Measurements from ENCODE around the gene PLAAT2. TPM values are rescaled to one million over a fixed set of nuclear protein-coding genes. Genes with fewer than 3 reads are reported as not detected.
"Not testable (repeated sequence)": the region's sequence is repeated elsewhere in the genome, so short reads cannot be mapped to it uniquely, and the experiment has no call there.

Gene PLAAT2
- total RNA-seq, 1 donor from 2014 or later: not detected

- DNase-seq (ENCODE audit: low read depth in 2 of 2): not testable (repeated sequence)
Observed at GRCh38 chr11:63578882-63579281, 15.7 kb upstream of the PLAAT2 start.

GRCh38 chr11:63574856-63575602, 11.8 kb upstream of the PLAAT2 start:
- DNase-seq (ENCODE audit: low read depth in 2 of 2): peak; percentile 24 to 40

- peak; percentile 31 to 87 for DNase-seq (ENCODE audit: low read depth in 2 of 2)
Observed at GRCh38 chr11:63573881-63574855, 11.0 kb upstream of the PLAAT2 start.

GRCh38 chr11:63572026-63572688, 9.0 kb upstream of the PLAAT2 start:
- no peak for DNase-seq (ENCODE audit: low read depth in 2 of 2)

- no peak for DNase-seq (ENCODE audit: low read depth in 2 of 2)
Observed at GRCh38 chr11:63569570-63569969, 6.4 kb upstream of the PLAAT2 start.

- DNase-seq (ENCODE audit: low read depth in 2 of 2): peak; percentile 84
Observed at GRCh38 chr11:63567044-63567840, 4.1 kb upstream of the PLAAT2 start.

- no peak for DNase-seq (ENCODE audit: low read depth in 2 of 2)
Observed at GRCh38 chr11:63564784-63565350, 1.7 kb upstream of the PLAAT2 start.

GRCh38 chr11:63564056-63564774, 1.0 kb upstream of the PLAAT2 start:
- no peak for DNase-seq (ENCODE audit: low read depth in 2 of 2)

GRCh38 chr11:63560506-63561180, 2.5 kb downstream of the PLAAT2 start:
- no peak for DNase-seq (ENCODE audit: low read depth in 2 of 2)

- no peak for DNase-seq (ENCODE audit: low read depth in 2 of 2)
Observed at GRCh38 chr11:63558459-63559157, 4.6 kb downstream of the PLAAT2 start.

GRCh38 chr11:63557570-63557969, 5.6 kb downstream of the PLAAT2 start:
- DNase-seq (ENCODE audit: low read depth in 2 of 2): no peak

GRCh38 chr11:63556404-63557013, 6.7 kb downstream of the PLAAT2 start:
- no peak for DNase-seq (ENCODE audit: low read depth in 2 of 2)

- no peak for DNase-seq (ENCODE audit: low read depth in 2 of 2)
Observed at GRCh38 chr11:63554877-63555223, 8.3 kb downstream of the PLAAT2 start.

- no peak for DNase-seq (ENCODE audit: low read depth in 2 of 2)
Observed at GRCh38 chr11:63553759-63554158, 9.4 kb downstream of the PLAAT2 start.

GRCh38 chr11:63552921-63553320, 10.3 kb downstream of the PLAAT2 start:
- no peak for DNase-seq (ENCODE audit: low read depth in 2 of 2)

- DNase-seq (ENCODE audit: low read depth in 2 of 2): no peak
Observed at GRCh38 chr11:63551889-63552266, 11.3 kb downstream of the PLAAT2 start.

GRCh38 chr11:63551091-63551888, 11.9 kb downstream of the PLAAT2 start:
- DNase-seq (ENCODE audit: low read depth in 2 of 2): no peak

All from lung microvascular endothelial cell (primary cell).